DND-41 (cell line): ENCODE results near the gene CLEC10A.

Source experiments
- CTCF ChIP-seq: IDR thresholded peaks from 2 replicates; pipeline ENCODE4 v1.5.1; 2012; ENCODE audit warnings: borderline replicate concordance, low read length, moderate library complexity, mild to moderate bottlenecking; ENCODE audit not compliant: poor library complexity, severe bottlenecking; ENCODE audit errors: extremely low read depth
- EZH2 ChIP-seq: IDR thresholded peaks from 3 replicates; pipeline ENCODE4 v1.6.1; 2012; ENCODE audit warnings: borderline replicate concordance, low read depth, mild to moderate bottlenecking, moderate library complexity, low read length, inconsistent platforms; ENCODE audit not compliant: severe bottlenecking

GRCh38 chr17:7034955-7035590 lies 45.0 kb downstream of the CLEC10A start:
- TF ChIP-seq CTCF (no peak), EZH2 (no peak)
